Fibroblast of pulmonary artery (primary cell): ENCODE data around the gene ZNHIT6.

Source experiments
- DNase-seq: peaks from one replicate; pipeline ENCODE4 v3.0.0-alpha.2; 2010; ENCODE audit warnings: low read depth
- H3K4me3 ChIP-seq: replicated peaks from 2 replicates; pipeline ENCODE4 v1.5.1; 2011; ENCODE audit warnings: low read depth, mild to moderate bottlenecking, control low read depth, low read length, moderate library complexity
- TF ChIP-seq, protein P1 (sequence below): IDR thresholded peaks from 2 replicates; pipeline ENCODE4 v1.5.1; 2011; ENCODE audit warnings: mild to moderate bottlenecking, control low read depth, low read length, inconsistent platforms; ENCODE audit errors: missing control alignments

Gene ZNHIT6, protein sequence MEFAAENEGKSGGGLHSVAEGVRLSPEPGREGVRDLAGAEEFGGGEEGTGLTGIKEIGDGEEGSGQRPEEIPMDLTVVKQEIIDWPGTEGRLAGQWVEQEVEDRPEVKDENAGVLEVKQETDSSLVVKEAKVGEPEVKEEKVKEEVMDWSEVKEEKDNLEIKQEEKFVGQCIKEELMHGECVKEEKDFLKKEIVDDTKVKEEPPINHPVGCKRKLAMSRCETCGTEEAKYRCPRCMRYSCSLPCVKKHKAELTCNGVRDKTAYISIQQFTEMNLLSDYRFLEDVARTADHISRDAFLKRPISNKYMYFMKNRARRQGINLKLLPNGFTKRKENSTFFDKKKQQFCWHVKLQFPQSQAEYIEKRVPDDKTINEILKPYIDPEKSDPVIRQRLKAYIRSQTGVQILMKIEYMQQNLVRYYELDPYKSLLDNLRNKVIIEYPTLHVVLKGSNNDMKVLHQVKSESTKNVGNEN

DNA sequence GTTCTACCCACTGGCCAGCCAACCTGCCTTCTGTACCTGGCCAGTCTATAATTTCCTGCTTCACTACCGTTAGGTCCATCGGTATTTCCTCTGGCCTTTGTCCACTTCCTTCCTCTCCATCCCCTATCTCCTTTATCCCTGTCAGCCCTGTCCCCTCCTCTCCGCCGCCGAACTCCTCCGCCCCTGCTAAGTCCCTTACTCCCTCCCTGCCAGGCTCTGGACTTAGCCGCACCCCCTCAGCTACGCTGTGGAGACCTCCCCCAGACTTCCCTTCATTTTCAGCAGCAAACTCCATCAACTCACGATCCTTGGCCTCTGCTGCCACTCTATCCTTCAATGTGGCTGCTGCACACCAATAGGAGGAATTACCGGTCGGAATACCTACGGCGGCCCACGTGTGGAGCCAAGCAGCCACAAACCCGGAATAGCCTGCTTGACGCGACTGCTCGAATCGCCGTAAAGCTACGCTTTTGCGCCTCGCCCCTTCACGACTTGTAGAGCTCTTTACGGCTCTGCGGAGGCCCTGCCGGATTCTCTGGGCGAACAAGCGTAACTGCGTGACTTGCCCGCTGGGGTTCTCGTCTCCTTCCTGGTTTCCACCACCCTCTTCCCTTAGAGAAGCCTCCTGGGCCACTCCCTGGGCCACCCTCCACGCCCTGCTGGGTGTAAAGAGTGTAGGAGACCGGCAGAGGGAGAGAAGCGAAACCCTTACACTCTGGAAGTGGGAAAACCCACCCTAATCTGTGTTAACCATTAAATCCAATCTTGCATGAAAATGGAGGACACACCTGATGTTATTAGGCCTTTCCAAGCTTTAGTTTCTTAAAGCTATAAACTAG is at the start of gene ZNHIT6:
TSS of gene ZNHIT6 (minus strand) at position 444 of the 839 bp plus-strand sequence. CDS start at position 295, 149 bp downstream.
- H3K4me3 ChIP-seq = peak within 1 kb of the TSS; percentile 87
- TF ChIP-seq, protein P1, sequence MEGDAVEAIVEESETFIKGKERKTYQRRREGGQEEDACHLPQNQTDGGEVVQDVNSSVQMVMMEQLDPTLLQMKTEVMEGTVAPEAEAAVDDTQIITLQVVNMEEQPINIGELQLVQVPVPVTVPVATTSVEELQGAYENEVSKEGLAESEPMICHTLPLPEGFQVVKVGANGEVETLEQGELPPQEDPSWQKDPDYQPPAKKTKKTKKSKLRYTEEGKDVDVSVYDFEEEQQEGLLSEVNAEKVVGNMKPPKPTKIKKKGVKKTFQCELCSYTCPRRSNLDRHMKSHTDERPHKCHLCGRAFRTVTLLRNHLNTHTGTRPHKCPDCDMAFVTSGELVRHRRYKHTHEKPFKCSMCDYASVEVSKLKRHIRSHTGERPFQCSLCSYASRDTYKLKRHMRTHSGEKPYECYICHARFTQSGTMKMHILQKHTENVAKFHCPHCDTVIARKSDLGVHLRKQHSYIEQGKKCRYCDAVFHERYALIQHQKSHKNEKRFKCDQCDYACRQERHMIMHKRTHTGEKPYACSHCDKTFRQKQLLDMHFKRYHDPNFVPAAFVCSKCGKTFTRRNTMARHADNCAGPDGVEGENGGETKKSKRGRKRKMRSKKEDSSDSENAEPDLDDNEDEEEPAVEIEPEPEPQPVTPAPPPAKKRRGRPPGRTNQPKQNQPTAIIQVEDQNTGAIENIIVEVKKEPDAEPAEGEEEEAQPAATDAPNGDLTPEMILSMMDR = peak; percentile 33
- peak; percentile 98 for DNase-seq

DNA sequence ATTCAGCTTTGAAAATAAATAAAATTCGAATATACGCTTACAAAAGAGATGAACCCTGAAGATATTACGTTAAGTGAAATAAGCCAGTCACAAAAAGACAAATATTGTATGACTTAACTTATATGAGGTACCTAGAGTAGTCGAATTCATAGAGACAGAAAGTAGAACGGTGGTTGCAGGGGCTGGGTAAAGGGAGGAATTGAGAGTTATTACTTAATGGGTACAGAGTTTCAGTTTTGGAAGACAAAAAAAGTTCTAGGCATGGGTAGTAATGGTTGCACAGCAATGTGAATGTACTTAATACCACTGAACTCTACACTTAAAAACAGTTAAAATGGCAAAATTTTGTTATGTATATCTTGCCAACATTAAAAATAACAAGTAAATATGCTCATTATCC is 48.6 kb upstream of the ZNHIT6 start:
- TF ChIP-seq, protein P1 = no peak
- no peak for DNase-seq
- H3K4me3 ChIP-seq = no peak overlapping the region

DNA sequence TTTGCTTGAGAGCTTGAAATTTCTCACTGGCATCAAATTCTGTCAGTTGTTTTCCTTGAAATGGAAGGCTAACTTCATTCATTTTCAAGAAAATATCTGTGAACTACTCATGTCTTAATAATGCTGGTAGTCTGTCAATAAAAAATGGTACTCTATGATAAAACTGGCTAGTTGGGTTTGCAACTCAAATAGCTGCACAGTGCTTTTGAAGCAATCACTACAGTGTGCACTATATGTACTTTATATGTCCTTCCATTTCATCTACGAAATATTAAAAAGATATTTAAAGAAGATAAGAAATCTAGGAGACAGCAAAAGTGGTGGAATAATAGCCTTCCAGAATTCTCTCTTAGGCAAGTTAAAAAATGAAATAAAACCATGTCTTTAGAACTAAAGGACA is 39.9 kb upstream of the ZNHIT6 start:
- no peak overlapping the region for H3K4me3 ChIP-seq
- DNase-seq = no peak
- TF ChIP-seq, protein P1 = no peak

DNA sequence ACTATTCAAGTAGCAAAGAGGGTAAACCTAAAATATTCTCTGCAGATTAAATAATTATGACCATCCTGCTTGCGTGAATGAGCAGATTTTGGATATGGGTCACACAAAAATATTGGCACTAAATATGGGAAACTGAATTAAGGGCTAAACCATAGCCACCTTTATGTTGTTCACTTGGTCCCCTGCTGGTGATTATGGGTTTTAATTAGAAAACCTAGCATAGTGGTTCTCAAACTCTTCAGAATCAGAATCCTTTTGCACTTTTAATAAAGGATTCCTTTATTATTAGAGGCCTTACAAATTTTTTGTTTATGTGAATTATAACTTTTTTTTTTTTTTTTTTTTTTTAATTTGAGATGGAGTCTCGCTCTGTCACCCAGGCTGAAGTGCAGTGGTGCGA is 38.5 kb upstream of the ZNHIT6 start:
- TF ChIP-seq, protein P1 = no peak
- DNase-seq = no peak
- no peak overlapping the region for H3K4me3 ChIP-seq

DNA sequence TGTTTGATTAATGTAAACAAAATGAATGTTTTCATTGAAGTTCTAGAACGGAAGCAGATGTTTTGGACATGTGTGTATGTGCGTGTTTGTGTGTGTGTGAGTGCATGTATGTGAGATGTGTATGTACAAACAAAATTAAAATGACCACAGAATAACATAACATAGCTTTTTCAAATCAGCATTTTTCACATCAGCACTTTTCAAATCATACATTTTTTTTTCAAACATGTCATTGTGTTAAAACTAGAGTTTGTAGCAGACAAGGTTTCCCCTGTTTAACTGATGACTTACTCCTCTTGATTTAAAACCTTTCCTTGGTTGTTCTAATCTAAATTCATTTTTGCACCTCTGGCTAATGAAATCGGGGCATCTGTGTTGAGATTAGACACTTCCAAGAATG is 35.6 kb upstream of the ZNHIT6 start:
- TF ChIP-seq, protein P1 = no peak
- no peak overlapping the region for H3K4me3 ChIP-seq
- DNase-seq = no peak

DNA sequence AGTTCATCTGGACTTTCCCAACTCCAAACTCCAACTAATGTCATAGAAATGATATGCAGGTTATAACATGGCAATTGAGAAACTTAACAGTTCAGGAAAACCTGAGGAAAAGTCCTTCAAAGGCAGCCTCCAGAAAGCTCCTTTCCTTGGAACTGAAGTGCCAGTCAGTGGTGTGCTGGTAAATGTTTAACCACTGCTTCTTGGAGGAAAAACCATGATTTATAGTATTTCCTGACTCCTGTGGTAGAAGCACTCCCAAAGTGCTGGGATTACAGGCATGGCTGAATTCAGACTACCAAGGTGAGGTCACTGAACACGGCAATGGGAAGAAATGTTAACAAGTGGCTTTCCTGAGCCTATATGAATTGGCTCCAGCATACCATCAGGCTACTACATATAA is 26.7 kb upstream of the ZNHIT6 start:
- no peak for DNase-seq
- no peak overlapping the region for H3K4me3 ChIP-seq
- TF ChIP-seq, protein P1 = no peak
